ENCODE data around the gene ARID1B. TPM values are rescaled to one million over a fixed set of nuclear protein-coding genes. Genes with fewer than 3 reads are reported as not detected.
A peak's percentile ranks its signal among the peaks of the same experiment; 100 is the strongest.

ARID1B gene
- total and polyA plus RNA-seq, 9 of the 15 experiments (the other 6 are each of a cell fraction or from before 2014, with no cell fraction given), result 12.5 to 50.5 (median 25.8) TPM

- TF ChIP-seq, protein P1, sequence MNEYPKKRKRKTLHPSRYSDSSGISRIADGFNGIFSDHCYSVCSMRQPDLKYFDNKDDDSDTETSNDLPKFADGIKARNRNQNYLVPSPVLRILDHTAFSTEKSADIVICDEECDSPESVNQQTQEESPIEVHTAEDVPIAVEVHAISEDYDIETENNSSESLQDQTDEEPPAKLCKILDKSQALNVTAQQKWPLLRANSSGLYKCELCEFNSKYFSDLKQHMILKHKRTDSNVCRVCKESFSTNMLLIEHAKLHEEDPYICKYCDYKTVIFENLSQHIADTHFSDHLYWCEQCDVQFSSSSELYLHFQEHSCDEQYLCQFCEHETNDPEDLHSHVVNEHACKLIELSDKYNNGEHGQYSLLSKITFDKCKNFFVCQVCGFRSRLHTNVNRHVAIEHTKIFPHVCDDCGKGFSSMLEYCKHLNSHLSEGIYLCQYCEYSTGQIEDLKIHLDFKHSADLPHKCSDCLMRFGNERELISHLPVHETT (CRISPR knock-in tag; conservative IDR thresholded peaks at IDR 0.05 in 1 of 2, IDR thresholded peaks at IDR 0.05 in 1 of 2), result no peak
- TF ChIP-seq MCM2 (IDR thresholded peaks at IDR 0.05; ENCODE audit: low read depth) (no peak), CCNT2 (IDR thresholded peaks at IDR 0.05; ENCODE audit: borderline replicate concordance, extremely low read depth, insufficient read length, low read depth, low read length) (no peak), ZNF586 (CRISPR knock-in tag; conservative IDR thresholded peaks at IDR 0.05) (no peak), SMARCA4 (IDR thresholded peaks at IDR 0.05) (0 out of 2 replicates have a peak, but pooled peaks have one; percentile 40), XRCC3 (IDR thresholded peaks at IDR 0.05) (no peak), SMARCA5 (IDR thresholded peaks at IDR 0.05) (no peak), HMBOX1 (IDR thresholded peaks at IDR 0.05) (no peak), KDM1A (IDR thresholded peaks at IDR 0.05) (no peak), TEAD4 (IDR thresholded peaks at IDR 0.05; ENCODE audit: low read length) (peak; percentile 66), TEAD4 (CRISPR knock-in tag; IDR thresholded peaks at IDR 0.05; ENCODE audit: borderline replicate concordance) (no peak), NCOA4 (IDR thresholded peaks at IDR 0.05; ENCODE audit: partially characterized antibody) (no peak), PKNOX1 (IDR thresholded peaks at IDR 0.05) (0 out of 2 replicates have a peak, but pooled peaks have one; percentile 9), ZNF133 (CRISPR knock-in tag; IDR thresholded peaks at IDR 0.05) (no peak), HINFP (tag; conservative IDR thresholded peaks at IDR 0.05; ENCODE audit: low read depth) (no peak), ZNF79 (CRISPR knock-in tag; IDR thresholded peaks at IDR 0.05; ENCODE audit: low read depth) (no peak), U2AF2 (optimal IDR thresholded peaks at IDR 0.05; ENCODE audit: low read depth, low read length) (no peak), ZNF57 (CRISPR knock-in tag; IDR thresholded peaks at IDR 0.05) (no peak), ILF3 (IDR thresholded peaks at IDR 0.05; ENCODE audit: borderline replicate concordance) (no peak)
- TF ChIP-seq, protein P2, sequence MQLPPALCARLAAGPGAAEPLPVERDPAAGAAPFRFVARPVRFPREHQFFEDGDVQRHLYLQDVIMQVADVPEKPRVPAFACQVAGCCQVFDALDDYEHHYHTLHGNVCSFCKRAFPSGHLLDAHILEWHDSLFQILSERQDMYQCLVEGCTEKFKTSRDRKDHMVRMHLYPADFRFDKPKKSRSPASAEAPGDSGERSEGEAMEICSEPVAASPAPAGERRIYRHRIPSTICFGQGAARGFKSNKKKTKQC (CRISPR knock-in tag; IDR thresholded peaks at IDR 0.05), result no peak
- TF ChIP-seq, protein P3, sequence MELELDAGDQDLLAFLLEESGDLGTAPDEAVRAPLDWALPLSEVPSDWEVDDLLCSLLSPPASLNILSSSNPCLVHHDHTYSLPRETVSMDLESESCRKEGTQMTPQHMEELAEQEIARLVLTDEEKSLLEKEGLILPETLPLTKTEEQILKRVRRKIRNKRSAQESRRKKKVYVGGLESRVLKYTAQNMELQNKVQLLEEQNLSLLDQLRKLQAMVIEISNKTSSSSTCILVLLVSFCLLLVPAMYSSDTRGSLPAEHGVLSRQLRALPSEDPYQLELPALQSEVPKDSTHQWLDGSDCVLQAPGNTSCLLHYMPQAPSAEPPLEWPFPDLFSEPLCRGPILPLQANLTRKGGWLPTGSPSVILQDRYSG (tag; conservative IDR thresholded peaks at IDR 0.05; ENCODE audit: low read depth), result 0 out of 2 replicates have a peak, but pooled peaks have one; percentile 39
Measured at GRCh38 chr6:156988276-156989158, 211.3 kb downstream of the ARID1B start (continued).
